ENCODE results near the gene GALNS. TPM values are rescaled to one million over a fixed set of nuclear protein-coding genes. Genes with fewer than 3 reads are reported as not detected.

Gene GALNS
- total and polyA plus RNA-seq, 7 donors, result 4.8 to 15.4 (median 10.4) TPM

DNA sequence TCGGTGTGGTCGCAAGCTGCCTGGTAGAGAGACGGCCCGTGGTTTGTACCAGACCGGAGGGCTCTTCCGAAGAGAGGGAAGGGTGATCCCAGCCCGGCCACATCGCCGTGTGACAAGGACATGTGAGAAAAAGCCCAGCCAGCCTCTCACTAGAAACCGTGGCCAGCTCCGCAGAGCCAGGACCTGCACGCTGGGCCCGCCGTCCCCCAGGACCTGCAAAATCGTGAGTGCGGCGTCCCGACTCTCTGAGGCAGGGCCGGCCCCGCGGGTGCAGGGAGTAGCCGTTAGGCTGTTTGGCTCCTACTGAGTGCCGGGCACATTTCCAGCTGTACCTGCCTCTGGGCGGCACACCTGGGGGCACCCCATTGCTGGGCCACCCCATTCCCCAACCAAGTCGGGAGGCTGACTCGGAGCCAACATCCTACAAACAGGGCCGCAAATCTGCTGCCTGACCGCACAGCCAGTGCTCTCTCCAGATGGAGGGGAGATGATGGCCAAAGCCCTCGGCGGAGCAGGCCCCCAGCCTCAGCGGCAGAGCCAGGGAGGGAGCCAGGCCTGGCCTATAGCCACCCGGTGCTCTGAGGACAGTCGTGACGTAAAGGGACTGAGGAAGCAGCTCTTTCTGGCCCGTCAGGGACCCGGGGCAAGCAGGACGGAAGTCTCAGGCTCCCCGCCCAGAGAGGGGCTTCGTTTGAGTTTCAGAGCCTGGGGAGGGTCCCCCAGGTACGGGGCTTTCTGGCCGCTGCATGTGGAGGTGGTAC lies 43.3 kb upstream of the GALNS start:
- TF ChIP-seq, protein P1, sequence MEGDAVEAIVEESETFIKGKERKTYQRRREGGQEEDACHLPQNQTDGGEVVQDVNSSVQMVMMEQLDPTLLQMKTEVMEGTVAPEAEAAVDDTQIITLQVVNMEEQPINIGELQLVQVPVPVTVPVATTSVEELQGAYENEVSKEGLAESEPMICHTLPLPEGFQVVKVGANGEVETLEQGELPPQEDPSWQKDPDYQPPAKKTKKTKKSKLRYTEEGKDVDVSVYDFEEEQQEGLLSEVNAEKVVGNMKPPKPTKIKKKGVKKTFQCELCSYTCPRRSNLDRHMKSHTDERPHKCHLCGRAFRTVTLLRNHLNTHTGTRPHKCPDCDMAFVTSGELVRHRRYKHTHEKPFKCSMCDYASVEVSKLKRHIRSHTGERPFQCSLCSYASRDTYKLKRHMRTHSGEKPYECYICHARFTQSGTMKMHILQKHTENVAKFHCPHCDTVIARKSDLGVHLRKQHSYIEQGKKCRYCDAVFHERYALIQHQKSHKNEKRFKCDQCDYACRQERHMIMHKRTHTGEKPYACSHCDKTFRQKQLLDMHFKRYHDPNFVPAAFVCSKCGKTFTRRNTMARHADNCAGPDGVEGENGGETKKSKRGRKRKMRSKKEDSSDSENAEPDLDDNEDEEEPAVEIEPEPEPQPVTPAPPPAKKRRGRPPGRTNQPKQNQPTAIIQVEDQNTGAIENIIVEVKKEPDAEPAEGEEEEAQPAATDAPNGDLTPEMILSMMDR (IDR thresholded peaks at IDR 0.05), result no peak
- Histone ChIP-seq H3K4me1 (peaks cover 49% of the 10 kb centered on the region), H3K9me3 (no peaks in the 10 kb centered on the region), H3K4me3 (no peak overlapping the region), H3K27ac (no peak overlapping the region), H3K27me3 (ENCODE audit: insufficient read depth in 3 of 3, low read length in 2 of 3) (no peaks in the 10 kb centered on the region), H3K36me3 (ENCODE audit: insufficient read depth in 1 of 2, low read depth in 1 of 2) (peaks cover 0 to 4% of the 10 kb centered on the region in 2 donors)
- intact Hi-C loops (cut with DNase I), result loop anchor here in 1 of 2 donors (5.0 kb wide), 1 partner anchor 43 kb away; the partner anchor contains the start of genes GALNS and TRAPPC2L
- WGBS, 3 donors, result 83 to 90% (median 85%) methylated on average over 39 to 41 of the region's 41 CpGs
- DNase-seq, result no peak
- ATAC-seq, result no peak

DNA sequence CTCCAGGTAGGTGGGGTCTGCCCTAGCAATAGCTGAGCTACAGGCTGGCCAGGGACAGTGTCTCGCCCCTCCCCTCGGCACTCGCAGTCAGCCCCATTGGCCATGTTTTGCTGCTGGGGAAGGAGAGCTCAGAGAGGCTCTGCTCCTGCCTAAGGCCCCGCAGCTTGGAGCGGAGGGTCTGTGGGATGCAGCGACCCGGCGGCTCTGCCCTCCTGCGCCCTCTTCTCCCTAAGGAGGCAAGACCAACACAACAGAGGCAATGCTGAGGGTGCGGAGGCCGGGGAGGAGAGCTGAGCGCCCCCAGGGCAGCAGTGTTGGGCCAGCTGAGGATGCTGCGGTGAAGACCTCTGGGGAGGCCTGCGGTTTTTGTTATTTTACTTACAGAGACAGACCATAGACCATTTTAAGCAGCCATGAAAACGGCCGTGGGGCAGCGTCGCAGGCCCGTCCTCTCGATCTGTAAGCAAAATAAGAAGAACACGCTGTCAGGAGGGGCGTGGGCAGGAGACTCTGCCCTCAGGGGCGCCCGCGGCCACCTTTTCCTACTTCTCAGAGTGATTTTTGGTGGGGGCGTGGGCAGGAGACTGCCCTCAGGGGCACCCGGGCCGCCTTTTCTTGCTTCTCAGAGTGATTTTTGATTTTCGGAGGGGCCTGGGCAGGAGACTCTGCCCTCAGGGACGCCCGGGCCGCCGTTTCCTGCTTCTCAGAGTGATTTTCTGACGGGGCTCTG lies 41.1 kb upstream of the GALNS start:
- intact Hi-C loops (cut with DNase I), result no loop called here

DNA sequence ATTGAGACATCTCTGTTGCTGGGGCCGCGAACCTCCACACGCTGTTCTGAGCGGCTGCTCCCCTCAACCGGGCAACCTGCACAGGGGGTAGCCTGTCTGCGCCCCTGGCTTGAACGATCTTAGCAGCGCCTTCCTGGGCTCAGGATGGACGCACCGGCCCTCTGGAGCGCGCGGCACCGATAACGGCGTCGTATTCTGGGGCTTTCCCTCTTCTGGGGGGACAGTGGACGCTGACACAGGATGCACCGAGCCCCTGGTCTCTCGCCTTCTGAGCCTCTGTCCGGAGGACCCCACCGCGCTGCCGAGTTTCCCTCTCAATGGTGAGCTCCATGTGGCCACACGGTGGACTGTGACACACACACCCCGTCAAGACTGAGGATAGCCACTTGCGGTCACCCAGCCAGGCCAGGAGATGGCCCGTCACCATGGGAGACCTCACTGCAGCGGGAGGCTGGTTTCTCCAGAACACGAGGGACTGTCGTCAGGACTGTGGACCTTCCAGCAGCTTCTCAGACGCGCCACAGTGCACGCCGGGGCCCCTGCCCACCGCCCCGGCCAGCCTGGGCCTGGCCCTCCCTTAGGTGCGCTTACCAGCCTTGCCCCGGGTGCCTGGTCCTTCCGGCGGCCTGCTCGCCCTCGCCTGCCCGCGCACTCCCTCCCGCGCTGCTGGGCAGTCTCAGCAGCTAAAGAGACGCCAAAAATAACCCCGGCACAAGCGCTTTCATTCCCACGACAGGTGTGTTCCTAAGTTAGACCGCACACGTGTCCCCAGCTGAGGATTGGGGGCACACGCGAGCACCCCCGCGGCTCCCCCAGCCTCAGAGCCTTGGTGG lies 39.7 kb upstream of the GALNS start:
- TF ChIP-seq, protein P1 (IDR thresholded peaks at IDR 0.05), result no peak
- intact Hi-C loops (cut with DNase I), result no loop called here
- 46 to 66% (median 53%) methylated on average over 48 to 57 of the region's 57 CpGs for WGBS, 3 donors
- H3K27me3 ChIP-seq (ENCODE audit: insufficient read depth in 3 of 3, low read length in 2 of 3), result no peaks in the 10 kb centered on the region
- H3K36me3 ChIP-seq (ENCODE audit: insufficient read depth in 1 of 2, low read depth in 1 of 2), result peaks cover 0 to 15% of the 10 kb centered on the region in 2 donors
- DNase-seq (peak; percentile 47 to 76), ATAC-seq (peak; percentile 61 to 85 (median 79))
- H3K27ac ChIP-seq, result peak overlapping the region; percentile 86
- no peaks in the 10 kb centered on the region for H3K9me3 ChIP-seq
- H3K4me3 ChIP-seq, result peak overlapping the region; percentile 49
- H3K4me1 ChIP-seq, result peaks cover 42% of the 10 kb centered on the region

More for the DNA sequence above, 41.1 kb upstream of the GALNS start:
- no peak overlapping the region for H3K4me3 ChIP-seq
- 92 to 93% (median 93%) methylated on average over 29 to 34 of the region's 34 CpGs for WGBS, 3 donors
- peaks cover 0 to 4% of the 10 kb centered on the region in 2 donors for H3K36me3 ChIP-seq (ENCODE audit: insufficient read depth in 1 of 2, low read depth in 1 of 2)
- ATAC-seq (no peak), DNase-seq (no peak)
- H3K9me3 ChIP-seq, result no peaks in the 10 kb centered on the region
- H3K27me3 ChIP-seq (ENCODE audit: insufficient read depth in 3 of 3, low read length in 2 of 3), result no peaks in the 10 kb centered on the region
- peak overlapping the region; percentile 86 for H3K27ac ChIP-seq
- TF ChIP-seq, protein P1 (IDR thresholded peaks at IDR 0.05), result no peak
- H3K4me1 ChIP-seq, result peaks cover 42% of the 10 kb centered on the region

DNA sequence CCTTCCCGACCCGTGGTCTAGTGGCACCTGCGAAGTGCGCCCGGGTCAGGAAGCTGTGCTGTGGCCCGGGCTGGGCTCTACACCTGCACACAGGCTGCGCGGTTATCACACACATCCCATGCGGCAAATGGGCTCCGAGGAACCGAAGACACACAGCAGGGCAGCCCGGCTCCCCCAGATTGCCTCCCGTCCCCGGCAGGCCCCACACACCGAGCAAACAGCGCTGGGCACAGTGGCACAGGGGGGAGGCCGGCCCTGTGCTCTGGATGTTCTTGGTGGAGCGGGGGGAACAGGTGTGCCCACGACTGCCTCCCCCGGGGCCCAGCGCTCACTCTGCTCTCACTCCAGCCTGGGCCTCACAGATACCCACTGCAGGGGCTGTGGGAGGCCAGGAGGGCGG lies 38.6 kb upstream of the GALNS start:
- ATAC-seq (peak in 2 of 4 donors; percentile 1 to 6), DNase-seq (no peak)
- TF ChIP-seq, protein P1 (IDR thresholded peaks at IDR 0.05), result no peak
- intact Hi-C loops (cut with DNase I), result no loop called here
- Histone ChIP-seq H3K9me3 (no peaks in the 10 kb centered on the region), H3K4me1 (peaks cover 42% of the 10 kb centered on the region), H3K27me3 (ENCODE audit: insufficient read depth in 3 of 3, low read length in 2 of 3) (no peaks in the 10 kb centered on the region), H3K4me3 (peak overlapping the region; percentile 49), H3K36me3 (ENCODE audit: insufficient read depth in 1 of 2, low read depth in 1 of 2) (peaks cover 0 to 24% of the 10 kb centered on the region in 2 donors), H3K27ac (peak overlapping the region; percentile 86)
- 64 to 80% (median 70%) methylated on average over 22 of the region's 22 CpGs for WGBS, 3 donors
